Smooth muscle cell of trachea (primary cell): ENCODE data around the gene LHX8. TPM values are rescaled to one million over a fixed set of nuclear protein-coding genes. Genes with fewer than 3 reads are reported as not detected.

ENCODE experiments used
- total RNA-seq: library from RNA; depleted of rRNA; stranded (reverse); fragments of >200 nt; gene quantifications from 2 replicates; pipeline ENCODE4 v1.2.1, GENCODE V29; 2014

Gene LHX8
- total RNA-seq: under 0.01 TPM in 1 of 2 replicates, not detected in the other

GRCh38 chr1:75133750-75134646 is at the start of gene LHX8:
Gene LHX8, plus strand, starts transcription at chr1:75134388. Its CDS starts 2,227 bp downstream, at chr1:75136615.

